Neural cell (in vitro differentiated cells): ENCODE data around the gene CGB1. TPM values are rescaled to one million over a fixed set of nuclear protein-coding genes. Genes with fewer than 3 reads are reported as not detected.

ENCODE experiments used
- H2AFZ ChIP-seq: fragments of 200-600, 300-800 bp; sonication (generic), shearing (Covaris generic); 2 replicates; pipeline ENCODE4 v1.6.0; 2014; ENCODE audit warnings: low read depth, mild to moderate bottlenecking, antibody characterized with exemption, low read length, moderate library complexity
- H3F3A ChIP-seq: fragments of 200-600 bp; shearing (Covaris generic); 2 replicates; pipeline ENCODE4 v1.6.1; 2016; ENCODE audit warnings: mild to moderate bottlenecking, moderate library complexity, mixed read lengths, antibody characterized with exemption, low read length; ENCODE audit not compliant: insufficient read depth, poor library complexity, severe bottlenecking
- H3K27ac ChIP-seq: fragments of 200-600, 300-800 bp; sonication (generic), shearing (Covaris generic); 2 replicates; pipeline ENCODE4 v1.5.1; 2014; ENCODE audit warnings: mild to moderate bottlenecking, low read length, moderate library complexity
- H3K27me3 ChIP-seq: fragments of 300-800, 200-600 bp; sonication (generic), shearing (Covaris generic); 2 replicates; pipeline ENCODE4 v1.6.0; 2014; ENCODE audit warnings: mild to moderate bottlenecking, low read depth, low read length, moderate library complexity; ENCODE audit not compliant: insufficient read depth
- H3K36me3 ChIP-seq: fragments of 300-800, 200-600 bp; sonication (generic), shearing (Covaris generic); 2 replicates; pipeline ENCODE4 v1.5.1; 2014; ENCODE audit warnings: mild to moderate bottlenecking, antibody characterized with exemption, low read length, moderate library complexity; ENCODE audit not compliant: insufficient read depth
- H3K4me2 ChIP-seq: fragments of 300-800, 200-600 bp; sonication (generic), shearing (Covaris generic); 2 replicates; pipeline ENCODE4 v1.6.0; 2014; ENCODE audit warnings: mild to moderate bottlenecking, low read length
- H3K4me3 ChIP-seq: fragments of 300-800, 200-600 bp; sonication (generic), shearing (Covaris generic); 2 replicates; pipeline ENCODE4 v1.5.1; 2014; ENCODE audit warnings: mild to moderate bottlenecking, low read length, moderate library complexity
- H3K79me2 ChIP-seq: fragments of 200-600 bp; shearing (Covaris generic); replicated peaks from 2 replicates; pipeline ENCODE4 v1.6.0; 2014; ENCODE audit warnings: mild to moderate bottlenecking, low read length, moderate library complexity; ENCODE audit not compliant: insufficient read depth
- H3K9ac ChIP-seq: fragments of 300-800, 200-600 bp; sonication (generic), shearing (Covaris generic); 2 replicates; pipeline ENCODE4 v1.6.1; 2016; ENCODE audit warnings: mild to moderate bottlenecking, low read length, mixed read lengths
- H3K9me2 ChIP-seq: fragments of 200-600 bp; shearing (Covaris generic); 2 replicates; pipeline ENCODE4 v1.6.1; 2016; ENCODE audit warnings: mild to moderate bottlenecking, low read length, mixed read lengths; ENCODE audit not compliant: insufficient read depth
- H3K9me3 ChIP-seq: fragments of 200-600, 300-800 bp; sonication (generic), shearing (Covaris generic); 2 replicates; pipeline ENCODE4 v1.6.1; 2016; ENCODE audit warnings: mild to moderate bottlenecking, mixed run types, low read length, moderate library complexity, mixed read lengths
- H4K20me1 ChIP-seq: fragments of 200-600 bp; shearing (Covaris generic); 2 replicates; pipeline ENCODE4 v1.6.1; 2016; ENCODE audit warnings: mild to moderate bottlenecking, mixed run types; ENCODE audit not compliant: insufficient read depth
- EP300 ChIP-seq: fragments of 450-650 bp; conservative IDR thresholded peaks from 2 replicates; pipeline ENCODE4 v1.6.1; 2014; ENCODE audit warnings: antibody characterized with exemption, mild to moderate bottlenecking, moderate library complexity; ENCODE audit not compliant: poor library complexity, severe bottlenecking
- EZH2 ChIP-seq: fragments of 200-600, 300-800 bp; shearing (Covaris generic), sonication (generic); IDR thresholded peaks from 2 replicates; pipeline ENCODE4 v1.6.1; 2014; ENCODE audit warnings: antibody characterized with exemption, low read length, borderline replicate concordance, mild to moderate bottlenecking; ENCODE audit not compliant: insufficient read depth, poor library complexity, severe bottlenecking
- MXI1 ChIP-seq: fragments of 450-650 bp; conservative IDR thresholded peaks from 2 replicates; pipeline ENCODE4 v1.6.1; 2014; ENCODE audit warnings: antibody characterized with exemption, mild to moderate bottlenecking; ENCODE audit not compliant: poor library complexity, severe bottlenecking
- POLR2AphosphoS5 ChIP-seq: IDR thresholded peaks from 2 replicates; pipeline ENCODE4 v1.6.1; 2012
- RAD21 ChIP-seq: fragments of 450-650 bp; conservative IDR thresholded peaks from 2 replicates; pipeline ENCODE4 v1.6.1; 2014; ENCODE audit warnings: antibody characterized with exemption, mild to moderate bottlenecking, moderate library complexity
- SMC3 ChIP-seq: fragments of 450-650 bp; conservative IDR thresholded peaks from 2 replicates; pipeline ENCODE4 v1.6.1; 2014; ENCODE audit warnings: antibody characterized with exemption, mild to moderate bottlenecking, moderate library complexity; ENCODE audit not compliant: poor library complexity
- TAF1 ChIP-seq: IDR thresholded peaks from 2 replicates; pipeline ENCODE4 v1.6.1; 2012; ENCODE audit warnings: low read depth
- polyA plus RNA-seq: library from polyadenylated mRNA; depleted of rRNA; stranded (reverse); fragments of >200 nt; gene quantifications from 2 replicates; pipeline ENCODE4 v1.2.3, GENCODE V29; 2014
- TF ChIP-seq, protein P1 (sequence below): fragments of 450-650 bp; IDR thresholded peaks from 2 replicates; pipeline ENCODE4 v1.5.1; 2014; ENCODE audit warnings: antibody characterized with exemption, mild to moderate bottlenecking, moderate library complexity; ENCODE audit not compliant: poor library complexity, severe bottlenecking
- TF ChIP-seq, protein P2 (sequence below): IDR thresholded peaks from 2 replicates; pipeline ENCODE4 v1.6.1; 2012; ENCODE audit warnings: borderline replicate concordance

Gene CGB1
- polyA plus RNA-seq, 1 donor from 2014 or later = not detected

DNA sequence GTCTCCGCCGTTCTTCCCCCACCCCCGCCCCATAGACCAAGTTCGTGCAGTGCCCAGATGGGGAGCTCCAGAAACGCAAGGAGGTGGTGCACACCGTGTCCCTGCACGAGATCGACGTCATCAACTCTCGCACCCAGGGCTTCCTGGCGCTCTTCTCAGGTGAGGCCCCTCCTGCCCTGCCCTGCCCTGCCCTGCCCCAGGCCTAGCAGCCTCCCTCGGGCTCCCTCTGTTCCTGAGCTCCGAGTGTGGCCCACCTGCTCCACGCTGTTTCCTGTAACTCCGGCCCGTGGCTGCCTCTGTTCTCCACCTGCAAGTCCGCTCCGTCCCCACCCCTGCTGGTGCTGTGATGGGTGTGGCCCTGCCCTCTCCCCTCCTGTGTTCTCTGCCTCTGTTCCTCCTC, 26.2 kb downstream of the CGB1 start:
- no peaks in the 10 kb centered on the region for H3K27me3 ChIP-seq

DNA sequence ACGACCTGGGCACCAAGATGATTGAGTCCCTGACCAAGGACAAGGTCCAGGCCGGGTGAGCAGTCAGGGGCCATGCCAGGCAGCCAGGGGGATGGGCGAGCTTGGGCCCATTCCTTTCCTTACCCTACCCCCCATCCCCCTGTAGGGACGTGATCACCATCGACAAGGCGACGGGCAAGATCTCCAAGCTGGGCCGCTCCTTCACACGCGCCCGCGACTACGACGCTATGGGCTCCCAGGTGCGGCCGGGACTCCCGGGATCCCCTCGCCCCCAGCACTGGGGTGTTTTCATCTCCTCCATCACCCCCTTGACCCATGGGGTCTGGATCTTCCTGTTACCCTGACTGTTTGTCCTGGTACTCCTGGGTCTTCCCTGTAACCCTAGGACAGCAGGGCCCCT, 26.9 kb downstream of the CGB1 start:
- Histone ChIP-seq H3K36me3 (no peaks in the 10 kb centered on the region), H3K9me2 (no peaks in the 10 kb centered on the region), H4K20me1 (no peaks in the 10 kb centered on the region), H3K9ac (no peak overlapping the region), H3K27me3 (no peaks in the 10 kb centered on the region), H3K79me2 (no peaks in the 10 kb centered on the region), H3K27ac (no peak overlapping the region), H3K9me3 (no peaks in the 10 kb centered on the region), H2AFZ (no peak overlapping the region), H3K4me2 (no peak overlapping the region), H3K4me3 (no peak overlapping the region), H3F3A (no peaks in the 10 kb centered on the region)
- no peak for TF ChIP-seq TAF1
- no peak for TF ChIP-seq EP300
- TF ChIP-seq POLR2AphosphoS5 = no peak
- TF ChIP-seq, protein P1, sequence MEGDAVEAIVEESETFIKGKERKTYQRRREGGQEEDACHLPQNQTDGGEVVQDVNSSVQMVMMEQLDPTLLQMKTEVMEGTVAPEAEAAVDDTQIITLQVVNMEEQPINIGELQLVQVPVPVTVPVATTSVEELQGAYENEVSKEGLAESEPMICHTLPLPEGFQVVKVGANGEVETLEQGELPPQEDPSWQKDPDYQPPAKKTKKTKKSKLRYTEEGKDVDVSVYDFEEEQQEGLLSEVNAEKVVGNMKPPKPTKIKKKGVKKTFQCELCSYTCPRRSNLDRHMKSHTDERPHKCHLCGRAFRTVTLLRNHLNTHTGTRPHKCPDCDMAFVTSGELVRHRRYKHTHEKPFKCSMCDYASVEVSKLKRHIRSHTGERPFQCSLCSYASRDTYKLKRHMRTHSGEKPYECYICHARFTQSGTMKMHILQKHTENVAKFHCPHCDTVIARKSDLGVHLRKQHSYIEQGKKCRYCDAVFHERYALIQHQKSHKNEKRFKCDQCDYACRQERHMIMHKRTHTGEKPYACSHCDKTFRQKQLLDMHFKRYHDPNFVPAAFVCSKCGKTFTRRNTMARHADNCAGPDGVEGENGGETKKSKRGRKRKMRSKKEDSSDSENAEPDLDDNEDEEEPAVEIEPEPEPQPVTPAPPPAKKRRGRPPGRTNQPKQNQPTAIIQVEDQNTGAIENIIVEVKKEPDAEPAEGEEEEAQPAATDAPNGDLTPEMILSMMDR = no peak
- TF ChIP-seq RAD21 = no peak
- TF ChIP-seq, protein P2, sequence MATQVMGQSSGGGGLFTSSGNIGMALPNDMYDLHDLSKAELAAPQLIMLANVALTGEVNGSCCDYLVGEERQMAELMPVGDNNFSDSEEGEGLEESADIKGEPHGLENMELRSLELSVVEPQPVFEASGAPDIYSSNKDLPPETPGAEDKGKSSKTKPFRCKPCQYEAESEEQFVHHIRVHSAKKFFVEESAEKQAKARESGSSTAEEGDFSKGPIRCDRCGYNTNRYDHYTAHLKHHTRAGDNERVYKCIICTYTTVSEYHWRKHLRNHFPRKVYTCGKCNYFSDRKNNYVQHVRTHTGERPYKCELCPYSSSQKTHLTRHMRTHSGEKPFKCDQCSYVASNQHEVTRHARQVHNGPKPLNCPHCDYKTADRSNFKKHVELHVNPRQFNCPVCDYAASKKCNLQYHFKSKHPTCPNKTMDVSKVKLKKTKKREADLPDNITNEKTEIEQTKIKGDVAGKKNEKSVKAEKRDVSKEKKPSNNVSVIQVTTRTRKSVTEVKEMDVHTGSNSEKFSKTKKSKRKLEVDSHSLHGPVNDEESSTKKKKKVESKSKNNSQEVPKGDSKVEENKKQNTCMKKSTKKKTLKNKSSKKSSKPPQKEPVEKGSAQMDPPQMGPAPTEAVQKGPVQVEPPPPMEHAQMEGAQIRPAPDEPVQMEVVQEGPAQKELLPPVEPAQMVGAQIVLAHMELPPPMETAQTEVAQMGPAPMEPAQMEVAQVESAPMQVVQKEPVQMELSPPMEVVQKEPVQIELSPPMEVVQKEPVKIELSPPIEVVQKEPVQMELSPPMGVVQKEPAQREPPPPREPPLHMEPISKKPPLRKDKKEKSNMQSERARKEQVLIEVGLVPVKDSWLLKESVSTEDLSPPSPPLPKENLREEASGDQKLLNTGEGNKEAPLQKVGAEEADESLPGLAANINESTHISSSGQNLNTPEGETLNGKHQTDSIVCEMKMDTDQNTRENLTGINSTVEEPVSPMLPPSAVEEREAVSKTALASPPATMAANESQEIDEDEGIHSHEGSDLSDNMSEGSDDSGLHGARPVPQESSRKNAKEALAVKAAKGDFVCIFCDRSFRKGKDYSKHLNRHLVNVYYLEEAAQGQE = no peak
- no peak for TF ChIP-seq MXI1
- TF ChIP-seq EZH2 = no peak
- TF ChIP-seq SMC3 = no peak

More for the DNA sequence above, 26.2 kb downstream of the CGB1 start:
- Histone ChIP-seq H2AFZ (no peak overlapping the region), H3F3A (no peaks in the 10 kb centered on the region), H4K20me1 (no peaks in the 10 kb centered on the region), H3K9me2 (no peaks in the 10 kb centered on the region), H3K9me3 (no peaks in the 10 kb centered on the region), H3K9ac (no peak overlapping the region), H3K4me2 (no peak overlapping the region), H3K4me3 (no peak overlapping the region), H3K27ac (no peak overlapping the region), H3K36me3 (no peaks in the 10 kb centered on the region), H3K79me2 (no peaks in the 10 kb centered on the region)
- TF ChIP-seq EP300 (no peak), TAF1 (no peak), EZH2 (no peak), POLR2AphosphoS5 (no peak), SMC3 (no peak), RAD21 (no peak)
- TF ChIP-seq, protein P2 = no peak
- TF ChIP-seq, protein P1 = no peak
